Adrenal gland (tissue), 12 donors: ENCODE measurements around the gene PDGFB. TPM values are rescaled to one million over a fixed set of nuclear protein-coding genes. Genes with fewer than 3 reads are reported as not detected.

Experiments used
- DNase-seq, 7 donors: peaks; one replicate each; pipeline ENCODE4 v3.0.0-alpha.2; 2019 to 2020
- H3K27ac ChIP-seq, 5 donors: fragments of 200-600 bp; sonication (generic) in 4 of 5; 1 replicate in 3 of 5; 2 replicates in 2 of 5; pipeline versions ENCODE4 v1.5.1 to v1.8.0; 2016 to 2020; ENCODE audit warnings: mild to moderate bottlenecking in 1 of 5
- H3K27me3 ChIP-seq: fragments of 200-600 bp; 2 replicates; pipeline ENCODE4 v1.8.0; 2021
- H3K36me3 ChIP-seq, 2 donors: fragments of 200-600 bp; replicated peaks in 1 of 2; 1 replicate in 1 of 2; 2 replicates in 1 of 2; pipeline versions ENCODE4 v1.5.1 to v1.8.0; 2018 to 2022
- H3K4me1 ChIP-seq, 2 donors: fragments of 200-600 bp; replicated peaks in 1 of 2; 1 replicate in 1 of 2; 2 replicates in 1 of 2; pipeline versions ENCODE4 v1.5.1 to v1.8.0; 2018 to 2021
- H3K4me3 ChIP-seq, 4 donors: fragments of 200-600 bp; sonication (generic) in 3 of 4; one replicate each; pipeline ENCODE4 v1.5.1; 2016 to 2018
- H3K9me3 ChIP-seq, 3 donors: fragments of 200-600 bp; sonication (generic) in 1 of 3; replicated peaks in 1 of 3; 1 replicate in 2 of 3; 2 replicates in 1 of 3; pipeline versions ENCODE4 v1.5.1 to v1.8.0; 2016 to 2021
- CTCF ChIP-seq, 6 experiments: fragments of 450-650 bp in 4 of 6; fragments of 200-600 bp in 2 of 6; sonication (generic) in 1 of 6; IDR thresholded peaks; 1 replicate in 5 of 6; 2 replicates in 1 of 6; pipeline versions ENCODE4 v1.5.1 to v1.8.0; 2016 to 2021; ENCODE audit warnings: antibody characterized with exemption in 6 of 6, mild to moderate bottlenecking in 2 of 6, moderate library complexity in 1 of 6
- POLR2A ChIP-seq, 2 donors: fragments of 450-650 bp; IDR thresholded peaks; one replicate each; pipeline ENCODE4 v1.6.1; 2017; ENCODE audit warnings: antibody characterized with exemption in 2 of 2, mild to moderate bottlenecking in 2 of 2, moderate library complexity in 1 of 2
- WGBS, 4 donors: extraction: QIAGEN DNeasy Blood & Tissue Kit in 2 of 4; methylation state at CpG; one replicate each; pipeline versions ENCODE4 v1.1.5 to v1.1.7; 2013 to 2017; 5-methylcytosine and 5-hydroxymethylcytosine counted together
- intact Hi-C, 2 donors: fragments of 100-400 bp; cut with DNase I; formaldehyde crosslinking; loops; one replicate each; pipeline versions ENCODE4 v1.14.1 to v1.15.0; 2022 to 2023
- polyA plus RNA-seq, 3 donors: library from polyadenylated mRNA; stranded (reverse); fragments of 200-250 nt in 2 of 3; fragments of 350-450 nt in 1 of 3; fragmentation: Illumina TruSeq in 1 of 3; extraction: RNeasy Lipid Tissue Mini Kit (QIAGEN cat#74804) in 1 of 3; gene quantifications; one replicate each; pipeline ENCODE4 v1.2.3, GENCODE V29; 2013 to 2014
- total RNA-seq, 9 donors: library from RNA; depleted of rRNA in 4 of 9; stranded (reverse); fragments of >200 nt in 4 of 9; fragments of 120-200 nt in 1 of 9; fragmentation: NEBNext Ultra II Directional in 1 of 9; extraction: Animal tissue kit (Norgen Biotek cat#: 25700) in 1 of 9; gene quantifications; one replicate each; pipeline versions ENCODE4 v1.1.0 to v1.2.4, GENCODE V29; 2013 to 2023
- donor health status: healthy with polysubstance abuse.
- donor health status: Bipolar disorder and iron deficiency.
- donor health status: DM: yes; HTN: yes; CAD: no.
- donor health status: DM: no; HTN: no; CAD: no.
- donor health status: DM: no; HTN: no; CAD: no.
- donor health status: DM: yes; HTN: yes; CAD: no.

Gene PDGFB
- total and polyA plus RNA-seq, 12 donors = 1.8 to 10.9 (median 6.1) TPM

- TF ChIP-seq CTCF (IDR thresholded peaks at IDR 0.05) (no peak), POLR2A (IDR thresholded peaks at IDR 0.05) (no peak)
- Histone ChIP-seq H3K27ac (no peak overlapping the region), H3K4me1 (peaks cover 0 to 4% of the 10 kb centered on the region in 2 donors), H3K4me3 (no peak overlapping the region), H3K36me3 (peaks cover 0 to 24% of the 10 kb centered on the region in 2 donors), H3K27me3 (no peaks in the 10 kb centered on the region), H3K9me3 (no peaks in the 10 kb centered on the region)
- intact Hi-C loops = no loop called here
- WGBS, 4 donors = 69 to 93% (median 85%) methylated on average over 5 to 6 of the region's 6 CpGs
- peak in 1 of 7 donors; percentile 15 for DNase-seq
These were observed 18.4 kb downstream of the PDGFB start for GRCh38 chr22:39226353-39226752.

GRCh38 chr22:39225591-39225990 lies 19.2 kb downstream of the PDGFB start:
- H3K9me3 ChIP-seq = no peaks in the 10 kb centered on the region

GRCh38 chr22:39224550-39224949 lies 20.2 kb downstream of the PDGFB start:
- Histone ChIP-seq H3K4me1 (no peaks in the 10 kb centered on the region), H3K27me3 (no peaks in the 10 kb centered on the region), H3K4me3 (no peak overlapping the region), H3K9me3 (no peaks in the 10 kb centered on the region), H3K27ac (no peak overlapping the region), H3K36me3 (peaks cover 0 to 20% of the 10 kb centered on the region in 2 donors)
- WGBS, 4 donors = 68 to 81% (median 79%) methylated on average over 6 to 7 of the region's 7 CpGs
- DNase-seq = no peak
- intact Hi-C loops = no loop called here
- no peak for TF ChIP-seq POLR2A (IDR thresholded peaks at IDR 0.05)
- TF ChIP-seq CTCF (IDR thresholded peaks at IDR 0.05) = no peak

More at GRCh38 chr22:39225591-39225990, 19.2 kb downstream of the PDGFB start:
- H3K27ac ChIP-seq = no peak overlapping the region
- H3K36me3 ChIP-seq = peaks cover 0 to 22% of the 10 kb centered on the region in 2 donors
- TF ChIP-seq CTCF (IDR thresholded peaks at IDR 0.05) (no peak), POLR2A (IDR thresholded peaks at IDR 0.05) (no peak)
- intact Hi-C loops = no loop called here
- WGBS, 4 donors = 92 to 98% (median 95%) methylated on average over 13 of the region's 13 CpGs
- peaks cover 0 to 4% of the 10 kb centered on the region in 2 donors for H3K4me1 ChIP-seq
- H3K4me3 ChIP-seq = no peak overlapping the region
- H3K27me3 ChIP-seq = no peaks in the 10 kb centered on the region
- no peak for DNase-seq

GRCh38 chr22:39223091-39223710 lies 21.6 kb downstream of the PDGFB start:
- H3K4me3 ChIP-seq = no peak overlapping the region
- no peaks in the 10 kb centered on the region for H3K27me3 ChIP-seq
- peak in 1 of 7 donors; percentile 9 for DNase-seq
- H3K36me3 ChIP-seq = peaks cover 0 to 16% of the 10 kb centered on the region in 2 donors
- H3K27ac ChIP-seq = no peak overlapping the region
- no peaks in the 10 kb centered on the region for H3K9me3 ChIP-seq
- intact Hi-C loops = no loop called here
- WGBS, 4 donors = 70 to 87% (median 79%) methylated on average over 17 to 20 of the region's 20 CpGs
- TF ChIP-seq POLR2A (IDR thresholded peaks at IDR 0.05) = no peak
- H3K4me1 ChIP-seq = no peaks in the 10 kb centered on the region
